ENCODE results near the gene CHRND. TPM values are rescaled to one million over a fixed set of nuclear protein-coding genes. Genes with fewer than 3 reads are reported as not detected.

The CHRND gene
- total RNA-seq, 1 donor from 2014 or later = not detected

DNA sequence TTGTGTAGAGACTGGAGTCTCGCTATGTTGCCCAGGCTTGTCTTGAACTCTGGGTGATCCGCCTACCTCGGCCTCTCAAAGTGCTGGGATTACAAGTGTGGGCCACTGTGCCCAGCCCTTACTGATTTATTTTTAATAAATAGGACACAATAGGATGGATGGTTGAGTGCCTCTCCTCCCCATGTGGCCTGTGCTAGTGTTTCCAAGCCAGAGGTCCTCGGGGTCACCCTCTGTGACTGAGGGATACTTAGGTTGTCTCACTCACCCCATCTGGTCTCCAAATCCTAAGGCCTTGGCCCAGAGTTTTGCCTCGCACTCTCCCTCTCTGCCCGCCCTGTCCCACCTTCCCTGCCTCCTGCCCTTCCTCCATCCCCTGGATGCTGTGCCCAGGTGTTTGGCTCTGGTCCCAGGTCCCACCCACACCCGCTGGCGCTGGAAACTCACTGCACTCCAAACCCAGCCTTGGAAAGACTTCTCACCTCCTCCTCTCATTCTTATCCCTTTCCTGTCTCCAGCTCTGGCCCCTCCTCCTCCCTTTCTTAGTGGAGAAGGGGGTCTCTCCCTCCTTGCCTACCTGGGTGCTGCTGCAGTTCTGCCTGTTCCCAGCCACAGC is 33.6 kb upstream of the CHRND start:
- H3K4me3 Mint-ChIP-seq (ENCODE audit: unreplicated experiment) = no peak overlapping the region
- no peaks in the 10 kb centered on the region for H3K4me1 Mint-ChIP-seq (ENCODE audit: unreplicated experiment)
- no peaks in the 10 kb centered on the region for H3K36me3 Mint-ChIP-seq (ENCODE audit: low read depth, unreplicated experiment)
- H3K9me3 Mint-ChIP-seq (ENCODE audit: unreplicated experiment) = no peaks in the 10 kb centered on the region
- peaks cover 18% of the 10 kb centered on the region for H3K27me3 Mint-ChIP-seq (ENCODE audit: unreplicated experiment)
- DNase-seq (ENCODE audit: low spot score) = no peak
- no peak overlapping the region for H3K27ac Mint-ChIP-seq (ENCODE audit: unreplicated experiment)
- TF ChIP-seq, protein P1, sequence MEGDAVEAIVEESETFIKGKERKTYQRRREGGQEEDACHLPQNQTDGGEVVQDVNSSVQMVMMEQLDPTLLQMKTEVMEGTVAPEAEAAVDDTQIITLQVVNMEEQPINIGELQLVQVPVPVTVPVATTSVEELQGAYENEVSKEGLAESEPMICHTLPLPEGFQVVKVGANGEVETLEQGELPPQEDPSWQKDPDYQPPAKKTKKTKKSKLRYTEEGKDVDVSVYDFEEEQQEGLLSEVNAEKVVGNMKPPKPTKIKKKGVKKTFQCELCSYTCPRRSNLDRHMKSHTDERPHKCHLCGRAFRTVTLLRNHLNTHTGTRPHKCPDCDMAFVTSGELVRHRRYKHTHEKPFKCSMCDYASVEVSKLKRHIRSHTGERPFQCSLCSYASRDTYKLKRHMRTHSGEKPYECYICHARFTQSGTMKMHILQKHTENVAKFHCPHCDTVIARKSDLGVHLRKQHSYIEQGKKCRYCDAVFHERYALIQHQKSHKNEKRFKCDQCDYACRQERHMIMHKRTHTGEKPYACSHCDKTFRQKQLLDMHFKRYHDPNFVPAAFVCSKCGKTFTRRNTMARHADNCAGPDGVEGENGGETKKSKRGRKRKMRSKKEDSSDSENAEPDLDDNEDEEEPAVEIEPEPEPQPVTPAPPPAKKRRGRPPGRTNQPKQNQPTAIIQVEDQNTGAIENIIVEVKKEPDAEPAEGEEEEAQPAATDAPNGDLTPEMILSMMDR (IDR thresholded peaks at IDR 0.05; ENCODE audit: unreplicated experiment) = no peak

DNA sequence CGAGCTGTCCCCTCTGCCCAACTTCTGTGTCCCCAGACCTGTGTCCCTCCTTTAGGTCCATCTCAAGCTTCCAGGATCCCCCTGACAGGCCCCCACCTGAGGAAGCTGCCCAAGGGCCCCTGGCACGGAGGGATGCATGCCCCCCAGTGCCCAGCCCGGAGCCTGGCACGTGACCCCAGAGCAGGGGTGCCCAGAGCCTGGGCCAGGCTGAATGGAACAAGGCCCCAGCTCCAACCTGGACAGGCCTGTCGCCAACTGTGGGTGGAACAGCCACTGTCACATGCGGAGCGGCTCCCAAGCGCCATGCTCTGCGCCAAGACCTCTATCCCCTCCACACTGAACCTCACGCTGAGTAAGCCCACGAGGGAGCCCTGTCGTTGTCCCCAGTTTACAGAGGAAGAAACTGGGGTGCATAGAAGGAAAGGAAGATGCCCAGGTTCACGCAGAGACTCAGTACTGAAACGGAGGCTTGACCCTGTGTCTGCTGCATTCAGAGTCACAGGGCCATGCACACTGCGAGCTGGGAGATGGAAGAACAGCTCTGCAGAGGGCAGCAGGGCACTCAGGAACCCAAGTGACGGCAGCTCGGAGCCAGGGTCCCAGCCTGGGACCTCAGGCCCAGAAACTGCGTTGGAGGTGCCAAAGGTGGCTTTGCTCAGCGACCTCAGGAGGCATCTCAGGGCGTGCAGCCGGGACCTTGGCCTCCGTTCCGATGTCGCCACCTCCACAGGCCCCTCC is 32.8 kb upstream of the CHRND start:
- Mint-ChIP-seq H3K4me1 (ENCODE audit: unreplicated experiment) (no peaks in the 10 kb centered on the region), H3K4me3 (ENCODE audit: unreplicated experiment) (no peak overlapping the region), H3K36me3 (ENCODE audit: low read depth, unreplicated experiment) (no peaks in the 10 kb centered on the region), H3K27ac (ENCODE audit: unreplicated experiment) (no peak overlapping the region), H3K27me3 (ENCODE audit: unreplicated experiment) (peaks cover 15% of the 10 kb centered on the region), H3K9me3 (ENCODE audit: unreplicated experiment) (no peaks in the 10 kb centered on the region)
- DNase-seq (ENCODE audit: low spot score) = no peak
- TF ChIP-seq, protein P1 (IDR thresholded peaks at IDR 0.05; ENCODE audit: unreplicated experiment) = no peak

DNA sequence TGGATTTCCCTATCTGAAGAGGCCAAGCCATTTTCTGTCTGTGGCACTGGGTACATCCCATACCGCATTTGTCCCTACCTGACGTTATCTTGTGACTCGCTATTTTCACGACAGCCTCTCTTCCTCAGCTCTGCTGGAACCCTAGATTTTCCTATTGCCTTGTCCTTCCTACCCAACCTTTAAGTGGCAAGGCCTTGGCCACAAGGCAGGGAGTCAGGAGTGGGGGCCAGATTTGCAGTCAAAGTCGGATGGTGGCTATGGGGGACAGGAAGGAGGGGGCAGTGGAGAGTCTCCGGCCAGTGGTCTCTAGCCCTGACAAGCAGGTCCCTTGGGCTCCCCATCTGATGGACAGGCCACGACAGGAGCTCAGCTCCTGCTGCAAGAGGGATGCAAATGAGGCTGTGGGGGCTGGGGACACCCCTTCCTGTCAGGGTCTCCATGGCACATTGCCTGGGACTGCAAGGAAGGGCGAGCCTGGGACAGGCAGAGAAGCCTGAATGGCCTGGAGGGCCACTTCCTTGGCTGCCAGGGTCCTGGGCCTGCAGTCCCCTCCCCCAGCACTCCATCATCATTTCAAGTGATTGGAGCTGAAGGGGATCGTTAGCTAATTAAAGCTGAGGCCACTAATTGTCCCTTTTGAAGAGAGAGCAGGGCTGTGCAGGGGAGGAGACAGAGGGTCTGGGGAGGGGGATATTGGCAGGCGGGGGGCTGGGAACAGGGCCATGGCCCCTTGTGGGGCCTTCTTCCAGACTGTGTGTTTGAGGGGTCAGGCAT is 32.1 kb upstream of the CHRND start:
- Mint-ChIP-seq H3K4me1 (ENCODE audit: unreplicated experiment) (no peaks in the 10 kb centered on the region), H3K4me3 (ENCODE audit: unreplicated experiment) (no peak overlapping the region), H3K36me3 (ENCODE audit: low read depth, unreplicated experiment) (no peaks in the 10 kb centered on the region), H3K9me3 (ENCODE audit: unreplicated experiment) (no peaks in the 10 kb centered on the region), H3K27ac (ENCODE audit: unreplicated experiment) (no peak overlapping the region), H3K27me3 (ENCODE audit: unreplicated experiment) (peaks cover 11% of the 10 kb centered on the region)
- no peak for DNase-seq (ENCODE audit: low spot score)
- TF ChIP-seq, protein P1 (IDR thresholded peaks at IDR 0.05; ENCODE audit: unreplicated experiment) = no peak

DNA sequence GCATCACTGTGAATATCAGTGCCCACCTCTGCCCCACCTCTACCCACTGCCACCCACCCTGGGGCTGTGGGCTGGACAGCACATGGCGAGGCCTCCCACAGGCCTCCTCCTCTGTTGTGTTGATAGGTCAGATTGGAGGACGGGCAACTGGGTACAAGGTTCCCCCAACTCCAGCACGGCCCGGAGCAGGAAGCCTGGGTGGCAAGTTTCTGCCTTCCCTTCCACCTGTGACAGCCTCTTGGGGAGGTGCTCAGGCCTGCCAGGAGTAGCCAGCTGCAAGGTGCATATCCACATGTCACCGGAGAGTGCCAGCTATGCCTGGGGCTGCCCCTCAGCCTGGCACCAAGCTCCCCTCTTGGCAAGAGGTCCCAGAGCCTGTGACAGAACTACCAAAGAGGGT is 31.4 kb upstream of the CHRND start:
- DNase-seq (ENCODE audit: low spot score) = no peak
- TF ChIP-seq, protein P1 (IDR thresholded peaks at IDR 0.05; ENCODE audit: unreplicated experiment) = no peak
- Mint-ChIP-seq H3K4me3 (ENCODE audit: unreplicated experiment) (no peak overlapping the region), H3K27me3 (ENCODE audit: unreplicated experiment) (peaks cover 7% of the 10 kb centered on the region), H3K36me3 (ENCODE audit: low read depth, unreplicated experiment) (no peaks in the 10 kb centered on the region), H3K27ac (ENCODE audit: unreplicated experiment) (no peak overlapping the region), H3K4me1 (ENCODE audit: unreplicated experiment) (no peaks in the 10 kb centered on the region), H3K9me3 (ENCODE audit: unreplicated experiment) (no peaks in the 10 kb centered on the region)

Measured in endothelial cell (in vitro differentiated cells).